ENCODE measurements around the gene TRUB2. TPM values are rescaled to one million over a fixed set of nuclear protein-coding genes. Genes with fewer than 3 reads are reported as not detected.

Gene TRUB2
- total and polyA plus RNA-seq, 2 of the 8 experiments (the other 6 are each of a cell fraction or from before 2014, with no cell fraction given): 20.7 to 37.8 TPM

DNA sequence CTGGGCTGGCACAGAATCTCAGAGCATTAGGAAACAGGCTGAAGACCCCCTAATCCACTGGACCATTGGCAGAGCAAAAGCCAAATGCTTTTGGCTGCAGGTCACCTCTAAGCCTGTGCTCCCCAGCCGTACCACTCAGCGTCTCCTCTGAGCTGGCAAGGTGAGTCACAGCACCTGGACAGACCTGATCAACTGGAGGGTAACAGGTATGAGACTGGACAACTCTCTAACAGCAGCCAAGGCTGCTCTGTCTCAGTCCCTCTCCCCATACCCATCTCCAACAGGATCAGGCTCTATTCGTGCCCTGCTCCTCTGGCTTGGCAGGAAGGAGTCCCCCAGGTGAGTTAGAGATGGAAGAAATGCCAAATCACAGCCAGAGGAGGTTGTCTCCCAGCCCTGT, 51.1 kb downstream of the TRUB2 start (continued):
- no peak for TF ChIP-seq CTCF (IDR thresholded peaks at IDR 0.05; ENCODE audit: control extremely low read depth in 1 of 3, insufficient read depth in 1 of 3, low read depth in 1 of 3, low read length in 3 of 3)
- TF ChIP-seq RNF2 (IDR thresholded peaks at IDR 0.05; ENCODE audit: borderline replicate concordance, low read depth, low read length, missing control alignments, poor library complexity, severe bottlenecking): no peak
- no peak for TF ChIP-seq SUZ12 (IDR thresholded peaks at IDR 0.05; ENCODE audit: low read length)
- no peak for TF ChIP-seq JUN (IDR thresholded peaks at IDR 0.05; ENCODE audit: low read depth, low read length)
- no peak for TF ChIP-seq KDM5A (IDR thresholded peaks at IDR 0.05; ENCODE audit: low read length)
